ENCODE results near the gene TRIM65.

DNA sequence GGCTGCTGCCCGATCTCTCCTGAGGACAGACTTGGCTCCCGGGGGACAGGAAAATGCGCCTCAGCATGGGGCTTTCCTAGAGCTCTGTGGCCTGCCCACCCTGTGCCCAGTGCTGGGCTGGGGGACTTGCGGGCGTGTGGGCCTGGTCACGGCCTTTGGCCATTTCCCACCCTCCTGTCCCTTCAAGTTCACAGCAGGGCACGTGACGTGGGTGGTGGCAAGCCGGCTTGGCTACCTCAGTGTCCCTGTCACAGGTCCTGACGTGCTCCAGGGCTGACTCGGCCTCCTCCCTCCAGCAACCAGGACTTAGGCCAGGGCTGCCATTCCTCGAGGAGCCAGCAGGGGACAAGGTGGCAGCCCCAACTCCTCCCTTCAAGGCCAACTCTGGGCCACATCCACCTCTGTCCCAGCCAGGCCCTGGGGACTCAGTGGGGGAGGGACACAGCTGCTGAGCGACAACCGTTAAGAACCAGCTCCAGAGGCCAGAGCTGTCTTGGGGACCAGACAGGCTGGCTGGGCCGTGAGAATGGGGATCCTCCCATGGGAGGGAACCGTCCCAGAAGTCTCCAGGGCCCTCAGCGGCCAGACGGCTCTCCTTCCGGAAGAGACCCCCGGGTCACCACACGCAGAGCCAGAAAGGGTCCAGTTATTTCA lies 51.6 kb downstream of the TRIM65 start:
- TF ChIP-seq POLR2AphosphoS5 (IDR thresholded peaks at IDR 0.05): peak; percentile 56 to 86 (median 62)
- TF ChIP-seq POLR2A (IDR thresholded peaks at IDR 0.05): peak in 1 of 4 donors; percentile 34
